ENCODE results near the gene WDR41.

Gene WDR41

DNA sequence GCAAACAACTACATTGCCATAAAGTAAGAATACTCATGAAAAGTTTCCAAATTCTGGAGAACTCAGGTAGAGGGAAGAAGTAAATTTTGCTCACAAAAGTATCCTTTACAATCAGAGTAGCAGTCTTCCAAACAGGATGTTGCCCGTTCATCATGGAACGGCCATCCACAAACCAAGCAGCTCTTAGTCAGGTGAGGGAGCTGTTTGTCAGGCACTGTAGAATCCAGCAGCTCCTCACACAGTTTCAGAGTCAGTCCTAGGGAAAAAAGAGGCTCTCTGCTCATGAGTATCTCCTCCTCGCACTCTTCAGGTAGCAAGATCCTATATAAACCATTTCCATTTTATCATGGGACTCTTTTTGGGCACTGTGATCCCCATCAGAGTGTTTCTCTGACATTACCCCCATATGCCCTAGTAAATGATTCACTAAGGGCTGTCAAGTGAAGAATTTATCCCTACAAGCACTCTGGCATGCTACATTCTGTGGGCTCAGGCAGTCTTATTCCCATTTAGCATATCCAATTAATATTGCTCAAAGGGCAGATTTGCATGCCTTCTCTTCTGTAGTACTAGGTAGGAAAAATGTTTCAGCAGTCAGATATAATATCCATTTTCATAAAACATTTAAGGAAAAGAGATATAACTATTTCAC lies 97.9 kb downstream of the WDR41 start:
- H3K4me2 ChIP-seq (ENCODE audit: low read length) = no peak overlapping the region
- H2AFZ ChIP-seq (ENCODE audit: low read depth, low read length) = no peak overlapping the region
- no peak for TF ChIP-seq EZH2phosphoT487 (IDR thresholded peaks at IDR 0.05; ENCODE audit: low read depth)
- TF ChIP-seq, protein P1, sequence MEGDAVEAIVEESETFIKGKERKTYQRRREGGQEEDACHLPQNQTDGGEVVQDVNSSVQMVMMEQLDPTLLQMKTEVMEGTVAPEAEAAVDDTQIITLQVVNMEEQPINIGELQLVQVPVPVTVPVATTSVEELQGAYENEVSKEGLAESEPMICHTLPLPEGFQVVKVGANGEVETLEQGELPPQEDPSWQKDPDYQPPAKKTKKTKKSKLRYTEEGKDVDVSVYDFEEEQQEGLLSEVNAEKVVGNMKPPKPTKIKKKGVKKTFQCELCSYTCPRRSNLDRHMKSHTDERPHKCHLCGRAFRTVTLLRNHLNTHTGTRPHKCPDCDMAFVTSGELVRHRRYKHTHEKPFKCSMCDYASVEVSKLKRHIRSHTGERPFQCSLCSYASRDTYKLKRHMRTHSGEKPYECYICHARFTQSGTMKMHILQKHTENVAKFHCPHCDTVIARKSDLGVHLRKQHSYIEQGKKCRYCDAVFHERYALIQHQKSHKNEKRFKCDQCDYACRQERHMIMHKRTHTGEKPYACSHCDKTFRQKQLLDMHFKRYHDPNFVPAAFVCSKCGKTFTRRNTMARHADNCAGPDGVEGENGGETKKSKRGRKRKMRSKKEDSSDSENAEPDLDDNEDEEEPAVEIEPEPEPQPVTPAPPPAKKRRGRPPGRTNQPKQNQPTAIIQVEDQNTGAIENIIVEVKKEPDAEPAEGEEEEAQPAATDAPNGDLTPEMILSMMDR (IDR thresholded peaks at IDR 0.05; ENCODE audit: low read depth, low read length) = no peak

DNA sequence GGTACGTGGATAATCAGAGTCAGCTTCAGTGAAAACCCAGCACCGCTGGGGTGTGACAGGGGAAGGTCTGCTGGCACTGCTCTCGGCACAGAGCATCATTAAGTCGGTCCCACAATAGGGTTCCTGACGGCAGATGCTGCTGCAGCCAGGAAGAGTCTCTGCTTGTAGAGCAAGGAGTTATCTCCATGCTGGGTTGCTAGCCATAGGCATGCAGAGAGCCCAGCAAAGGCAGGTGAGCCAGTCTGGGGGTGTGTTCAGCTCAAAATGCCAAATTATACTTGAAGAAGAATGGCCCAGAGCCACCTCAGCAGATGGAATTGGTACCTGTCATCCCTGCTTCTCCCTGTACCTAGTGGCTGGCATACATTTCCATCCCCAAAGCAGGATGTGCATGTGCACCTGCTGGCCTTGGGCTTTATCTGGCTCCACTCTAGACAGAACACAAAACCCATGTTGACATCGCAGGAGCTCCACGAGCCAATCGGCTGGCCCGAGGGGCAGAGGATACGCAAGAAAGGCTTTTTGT lies 100.8 kb downstream of the WDR41 start:
- Histone ChIP-seq H3K27ac (ENCODE audit: low read length) (no peak overlapping the region), H3K4me1 (ENCODE audit: low read length) (peaks cover 10% of the 10 kb centered on the region), H3K4me2 (ENCODE audit: low read length) (no peak overlapping the region), H2AFZ (ENCODE audit: low read depth, low read length) (no peak overlapping the region), H3K36me3 (replicated peaks; ENCODE audit: low read depth, low read length) (no peaks in the 10 kb centered on the region), H3K27me3 (ENCODE audit: low read depth, low read length) (no peaks in the 10 kb centered on the region), H3K9ac (ENCODE audit: low read length) (no peak overlapping the region), H3K79me2 (ENCODE audit: low read length) (no peaks in the 10 kb centered on the region), H3K9me3 (ENCODE audit: insufficient read depth, low read length) (no peaks in the 10 kb centered on the region), H3K4me3 (ENCODE audit: low read length) (no peak overlapping the region), H4K20me1 (ENCODE audit: insufficient read depth, low read length) (no peaks in the 10 kb centered on the region)
- TF ChIP-seq, protein P1 (IDR thresholded peaks at IDR 0.05; ENCODE audit: low read depth, low read length) = no peak
- no peak for TF ChIP-seq EZH2phosphoT487 (IDR thresholded peaks at IDR 0.05; ENCODE audit: low read depth)

More for the DNA sequence above, 97.9 kb downstream of the WDR41 start:
- Histone ChIP-seq H3K27me3 (ENCODE audit: low read depth, low read length) (no peaks in the 10 kb centered on the region), H4K20me1 (ENCODE audit: insufficient read depth, low read length) (no peaks in the 10 kb centered on the region), H3K79me2 (ENCODE audit: low read length) (no peaks in the 10 kb centered on the region), H3K4me1 (ENCODE audit: low read length) (peaks cover 13% of the 10 kb centered on the region), H3K36me3 (replicated peaks; ENCODE audit: low read depth, low read length) (no peaks in the 10 kb centered on the region), H3K4me3 (ENCODE audit: low read length) (no peak overlapping the region), H3K27ac (ENCODE audit: low read length) (no peak overlapping the region), H3K9me3 (ENCODE audit: insufficient read depth, low read length) (no peaks in the 10 kb centered on the region), H3K9ac (ENCODE audit: low read length) (no peak overlapping the region)

DNA sequence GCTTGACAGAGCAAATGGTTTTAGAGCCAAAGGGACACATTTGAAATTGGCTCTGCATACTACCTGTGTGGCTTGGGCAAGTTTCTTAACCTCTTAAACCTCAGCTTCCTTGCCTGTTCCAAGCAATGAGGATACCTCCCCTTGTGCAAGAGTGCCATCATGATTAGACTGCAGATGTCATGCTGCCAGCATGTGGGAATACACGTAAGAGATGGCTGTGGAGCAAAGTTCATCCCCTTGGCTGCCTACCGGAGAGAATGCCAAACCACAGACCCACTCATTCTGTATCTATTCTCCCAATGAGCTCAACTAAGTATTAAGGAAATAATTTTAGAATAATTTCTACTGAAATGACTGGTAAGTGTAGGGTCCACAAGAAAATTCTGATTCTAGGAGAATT lies 101.3 kb downstream of the WDR41 start:
- H3K4me2 ChIP-seq (ENCODE audit: low read length) = no peak overlapping the region
- H3K4me1 ChIP-seq (ENCODE audit: low read length) = peaks cover 5% of the 10 kb centered on the region
- H4K20me1 ChIP-seq (ENCODE audit: insufficient read depth, low read length) = no peaks in the 10 kb centered on the region
- no peak overlapping the region for H3K27ac ChIP-seq (ENCODE audit: low read length)
- TF ChIP-seq EZH2phosphoT487 (IDR thresholded peaks at IDR 0.05; ENCODE audit: low read depth) = no peak
- TF ChIP-seq, protein P1 (IDR thresholded peaks at IDR 0.05; ENCODE audit: low read depth, low read length) = no peak
- H2AFZ ChIP-seq (ENCODE audit: low read depth, low read length) = no peak overlapping the region
- no peak overlapping the region for H3K9ac ChIP-seq (ENCODE audit: low read length)
- H3K4me3 ChIP-seq (ENCODE audit: low read length) = no peak overlapping the region
- no peaks in the 10 kb centered on the region for H3K36me3 ChIP-seq (replicated peaks; ENCODE audit: low read depth, low read length)
- H3K27me3 ChIP-seq (ENCODE audit: low read depth, low read length) = no peaks in the 10 kb centered on the region
- no peaks in the 10 kb centered on the region for H3K9me3 ChIP-seq (ENCODE audit: insufficient read depth, low read length)
- no peaks in the 10 kb centered on the region for H3K79me2 ChIP-seq (ENCODE audit: low read length)

DNA sequence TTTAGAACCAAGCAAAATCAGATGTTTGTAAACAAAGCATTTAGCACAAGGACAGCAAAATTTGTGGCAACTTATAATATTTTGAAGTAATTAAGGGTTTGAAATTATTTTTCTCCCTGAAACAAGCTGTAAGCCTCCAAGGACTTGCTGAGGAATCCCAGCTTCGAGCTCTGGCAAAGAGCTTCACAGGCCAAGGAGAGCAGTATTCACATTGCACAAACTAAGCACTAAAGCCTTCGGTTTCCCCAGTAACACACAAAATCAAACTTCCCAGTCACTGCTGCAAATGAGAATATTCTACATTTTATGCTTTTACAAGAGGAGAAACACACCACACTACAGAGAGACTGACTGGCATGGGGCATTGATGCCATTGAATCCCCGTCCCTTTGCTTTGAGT lies 101.9 kb downstream of the WDR41 start:
- Histone ChIP-seq H3K9me3 (ENCODE audit: insufficient read depth, low read length) (no peaks in the 10 kb centered on the region), H3K4me2 (ENCODE audit: low read length) (no peak overlapping the region), H3K4me3 (ENCODE audit: low read length) (no peak overlapping the region), H3K27ac (ENCODE audit: low read length) (no peak overlapping the region), H3K36me3 (replicated peaks; ENCODE audit: low read depth, low read length) (no peaks in the 10 kb centered on the region), H3K79me2 (ENCODE audit: low read length) (no peaks in the 10 kb centered on the region), H3K9ac (ENCODE audit: low read length) (no peak overlapping the region), H4K20me1 (ENCODE audit: insufficient read depth, low read length) (no peaks in the 10 kb centered on the region), H3K4me1 (ENCODE audit: low read length) (0 out of 2 replicates have a peak, but pooled peaks cover 3% of the 10 kb centered on the region), H2AFZ (ENCODE audit: low read depth, low read length) (no peak overlapping the region), H3K27me3 (ENCODE audit: low read depth, low read length) (no peaks in the 10 kb centered on the region)
- TF ChIP-seq EZH2phosphoT487 (IDR thresholded peaks at IDR 0.05; ENCODE audit: low read depth) = no peak

Measured in OCI-LY3 (cell line).